B cell (primary cell): ENCODE results near the gene RNF212B. TPM values are rescaled to one million over a fixed set of nuclear protein-coding genes. Genes with fewer than 3 reads are reported as not detected.

Source experiments
- ATAC-seq: fragments of 200-7000 bp; cut with Tn5 transposase; one replicate; pipeline ENCODE4 v1.10.0; 2021; ENCODE audit warnings: low read depth, mild to moderate bottlenecking, moderate number of reproducible peaks, moderate library complexity
- CTCF ChIA-PET: fragments of 350-600 bp; sonication (Branson Sonifier 250); formaldehyde crosslinking; loops from one replicate; lab custom pipeline; 2021; ENCODE audit warnings: antibody characterized with exemption, inconsistent platforms; lab: Charles Lee
- POLR2A ChIA-PET: fragments of 350-600 bp; sonication (Branson Sonifier 250); formaldehyde crosslinking; loops from one replicate; lab custom pipeline; 2021; ENCODE audit warnings: antibody characterized with exemption; lab: Charles Lee
- DNase-seq: peaks from one replicate; pipeline ENCODE4 v3.0.0; 2013
- H2AFZ ChIP-seq: 2 replicates; pipeline ENCODE4 v1.6.1; 2012; ENCODE audit warnings: mild to moderate bottlenecking, low read depth, low read length; ENCODE audit not compliant: insufficient read depth, poor library complexity, severe bottlenecking
- H3K27ac ChIP-seq, 2 donors: 1 replicate in 1 of 2; 2 replicates in 1 of 2; pipeline ENCODE4 v1.5.1; 2012 to 2013; ENCODE audit warnings: low read length in 2 of 2, mild to moderate bottlenecking in 2 of 2, moderate library complexity in 1 of 2
- H3K27me3 ChIP-seq, 4 experiments: fragments of 200-600 bp in 1 of 4; sonication (generic) in 1 of 4; replicated peaks in 1 of 4; 1 replicate in 2 of 4; 2 replicates in 2 of 4; pipeline versions ENCODE4 v1.6.1 to v1.7.0; 2013 to 2016; ENCODE audit warnings: low read length in 3 of 4, mild to moderate bottlenecking in 2 of 4, mixed read lengths in 1 of 4, moderate library complexity in 1 of 4; ENCODE audit not compliant: insufficient read depth in 4 of 4, control insufficient read depth in 3 of 4; ENCODE audit errors: control extremely low read depth in 1 of 4
- H3K36me3 ChIP-seq, 2 experiments: replicated peaks in 1 of 2; 1 replicate in 1 of 2; 2 replicates in 1 of 2; pipeline versions ENCODE4 v1.6.1 to v1.7.1; 2013; ENCODE audit warnings: low read length in 1 of 2; ENCODE audit not compliant: insufficient read depth in 2 of 2, control insufficient read depth in 1 of 2; ENCODE audit errors: control extremely low read depth in 1 of 2, extremely low read depth in 1 of 2
- H3K4me1 ChIP-seq, 2 donors: fragments of 200-600 bp in 1 of 2; sonication (generic) in 1 of 2; 1 replicate in 1 of 2; 2 replicates in 1 of 2; pipeline versions ENCODE4 v1.5.1 to v1.6.1; 2013 to 2017; ENCODE audit warnings: low read length in 2 of 2; ENCODE audit not compliant: control insufficient read depth in 2 of 2, insufficient read depth in 2 of 2
- H3K4me2 ChIP-seq: replicated peaks from 2 replicates; pipeline ENCODE3; 2012; ENCODE audit warnings: mild to moderate bottlenecking, low read depth, low read length; ENCODE audit not compliant: poor library complexity, severe bottlenecking
- H3K4me3 ChIP-seq, 5 experiments: fragments of 200-600 bp in 1 of 5; sonication (generic) in 1 of 5; 1 replicate in 3 of 5; 2 replicates in 2 of 5; pipeline versions ENCODE4 v1.5.1 to v1.7.0; 2011 to 2016; ENCODE audit warnings: low read length in 4 of 5, mild to moderate bottlenecking in 4 of 5, low read depth in 2 of 5, control low read depth in 1 of 5, moderate library complexity in 1 of 5; ENCODE audit not compliant: insufficient read depth in 1 of 5; ENCODE audit errors: control extremely low read depth in 1 of 5, extremely low read depth in 1 of 5
- H3K79me2 ChIP-seq: fragments of 200-600 bp; sonication (generic); one replicate; pipeline ENCODE4 v1.6.0; 2016; ENCODE audit warnings: low read length; ENCODE audit not compliant: control insufficient read depth, insufficient read depth
- H3K9ac ChIP-seq: fragments of 200-600 bp; sonication (generic); 2 replicates; pipeline ENCODE4 v1.6.1; 2017; ENCODE audit warnings: mild to moderate bottlenecking, low read length, moderate library complexity
- H3K9me3 ChIP-seq, 3 donors: one replicate each; pipeline versions ENCODE4 v1.6.1 to v1.7.1; 2013; ENCODE audit warnings: low read length in 2 of 3; ENCODE audit not compliant: control insufficient read depth in 2 of 3, insufficient read depth in 1 of 3; ENCODE audit errors: control extremely low read depth in 1 of 3
- H4K20me1 ChIP-seq: 2 replicates; pipeline ENCODE4 v1.6.0; 2012; ENCODE audit warnings: mild to moderate bottlenecking, low read length; ENCODE audit not compliant: insufficient read depth, control insufficient read depth, poor library complexity, severe bottlenecking
- H3K27ac Mint-ChIP-seq: one replicate; pipeline ENCODE4 v1.8.0; 2021; ENCODE audit warnings: mixed read lengths
- H3K27me3 Mint-ChIP-seq: one replicate; pipeline ENCODE4 v1.8.0; 2021; ENCODE audit warnings: mixed read lengths
- H3K4me1 Mint-ChIP-seq: one replicate; pipeline ENCODE4 v1.8.0; 2021; ENCODE audit warnings: mixed read lengths
- H3K4me3 Mint-ChIP-seq: one replicate; pipeline ENCODE4 v1.8.0; 2021; ENCODE audit warnings: mixed read lengths
- H3K9me3 Mint-ChIP-seq: one replicate; pipeline ENCODE4 v1.8.0; 2022; ENCODE audit warnings: mixed read lengths; ENCODE audit not compliant: insufficient read depth
- EZH2 ChIP-seq: IDR thresholded peaks from 2 replicates; pipeline ENCODE4 v1.6.1; 2012; ENCODE audit warnings: borderline replicate concordance, low read depth, mild to moderate bottlenecking, moderate library complexity, low read length; ENCODE audit not compliant: insufficient read depth, poor library complexity, severe bottlenecking
- WGBS: methylation state at CpG from one replicate; pipeline ENCODE4 v1.1.5; 2013; ENCODE audit warnings: missing lambda C conversion rate; ENCODE audit not compliant: insufficient coverage; 5-methylcytosine and 5-hydroxymethylcytosine counted together
- intact Hi-C: fragments of 100-400 bp; cut with micrococcal nuclease; formaldehyde crosslinking; loops from one replicate; pipeline ENCODE4 v1.10.0; 2022
- polyA minus RNA-seq: library from RNA; depleted of rRNA, polyadenylated mRNA; stranded (reverse); fragments of >200 nt; gene quantifications from 2 replicates; pipeline ENCODE4 v1.2.3, GENCODE V29; 2012
- polyA plus RNA-seq: library from polyadenylated mRNA; depleted of rRNA; stranded (reverse); fragments of >200 nt; gene quantifications from 2 replicates; pipeline ENCODE4 v1.2.3, GENCODE V29; 2012
- total RNA-seq, 2 donors: library from RNA; stranded (reverse); fragments of 120-200 nt in 1 of 2; gene quantifications; 1 replicate in 1 of 2; 2 replicates in 1 of 2; pipeline versions ENCODE4 v1.2.3 to v1.2.4, GENCODE V29; 2013 to 2022
- TF ChIP-seq, protein P1 (sequence below): fragments of 200-600 bp; IDR thresholded peaks from one replicate; pipeline ENCODE4 v1.8.0; 2022; ENCODE audit warnings: antibody characterized with exemption, mild to moderate bottlenecking

The RNF212B gene
- total RNA-seq (not detected in 2 replicates), polyA plus RNA-seq (not detected in 2 replicates), polyA minus RNA-seq (not detected in 2 replicates)
- total RNA-seq (2013) = 0.12 TPM

DNA sequence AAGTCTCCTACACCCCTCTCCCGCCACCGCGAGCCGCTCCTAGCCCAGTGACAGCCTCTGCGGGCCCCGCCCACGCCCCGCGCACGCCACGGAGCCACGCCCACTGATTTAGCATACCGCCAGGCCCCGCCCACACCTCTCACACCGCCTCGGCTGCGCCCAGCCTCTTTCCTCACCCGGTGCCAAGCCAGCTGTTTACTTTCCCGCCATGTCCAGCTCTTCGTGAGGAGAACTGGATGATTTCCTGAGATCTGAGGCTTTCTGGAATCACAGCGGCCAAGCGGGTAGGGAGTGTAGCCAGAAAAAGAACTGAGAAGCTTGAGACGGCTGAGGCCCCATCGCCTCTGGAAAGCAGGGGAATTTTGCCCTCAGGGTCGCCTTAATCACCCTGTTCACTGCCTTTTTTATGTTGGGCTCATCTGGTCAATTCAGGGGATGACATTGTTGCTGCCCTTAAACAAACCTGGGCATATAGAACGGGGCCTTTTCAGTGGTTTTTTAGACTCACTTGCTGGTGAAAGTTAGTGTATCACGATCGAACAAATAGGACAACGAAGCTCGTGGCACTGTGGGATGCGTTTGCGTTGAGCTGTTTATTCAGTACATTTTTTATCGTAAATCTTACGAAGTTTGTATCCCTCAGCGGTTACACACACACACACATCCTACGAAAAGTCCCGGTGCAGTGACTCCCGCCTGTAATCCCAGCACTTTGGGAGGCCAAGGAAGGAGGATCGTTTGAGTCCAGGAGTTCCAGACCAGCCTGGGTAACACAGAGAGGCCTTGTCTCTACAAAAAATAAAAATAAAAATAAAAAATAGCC is at the start of gene RNF212B:
RNF212B (plus strand) TSS at position 165 of the 823 bp plus-strand sequence. CDS start 2,410 bp downstream, outside the sequence.
- H3K9ac ChIP-seq = peak within 1 kb of the TSS; percentile 20
- H3K27me3 ChIP-seq = peaks cover 0 to 16% (median 2%) of the 10 kb centered on the region in 4 experiments
- no peak for TF ChIP-seq EZH2
- peak within 1 kb of the TSS; percentile 32 for H2AFZ ChIP-seq
- H4K20me1 ChIP-seq = no peaks in the 10 kb centered on the region
- WGBS = 26% methylated on average over 33 of the region's 39 CpGs
- H3K27ac Mint-ChIP-seq = no peak within 1 kb of the TSS
- ChIA-PET CTCF (no interaction called here), POLR2A (no interaction called here)
- H3K9me3 Mint-ChIP-seq = no peaks in the 10 kb centered on the region
- peak within 1 kb of the TSS in 1 of 5 experiments; percentile 15 for H3K4me3 ChIP-seq
- H3K4me1 Mint-ChIP-seq = peaks cover 9% of the 10 kb centered on the region
- peak within 1 kb of the TSS; percentile 34 for H3K4me3 Mint-ChIP-seq
- peaks cover 0 to 5% (median 0%) of the 10 kb centered on the region in 3 donors for H3K9me3 ChIP-seq
- intact Hi-C loops = no loop called here
- peaks cover 8% of the 10 kb centered on the region in 2 donors for H3K4me1 ChIP-seq
- H3K4me2 ChIP-seq = peak within 1 kb of the TSS; percentile 67
- peaks cover 26% of the 10 kb centered on the region for H3K27me3 Mint-ChIP-seq
- H3K36me3 ChIP-seq = no peaks in the 10 kb centered on the region
- peak; percentile 66 for ATAC-seq
- DNase-seq = peak; percentile 66
- H3K27ac ChIP-seq = no peak within 1 kb of the TSS
- no peaks in the 10 kb centered on the region for H3K79me2 ChIP-seq

DNA sequence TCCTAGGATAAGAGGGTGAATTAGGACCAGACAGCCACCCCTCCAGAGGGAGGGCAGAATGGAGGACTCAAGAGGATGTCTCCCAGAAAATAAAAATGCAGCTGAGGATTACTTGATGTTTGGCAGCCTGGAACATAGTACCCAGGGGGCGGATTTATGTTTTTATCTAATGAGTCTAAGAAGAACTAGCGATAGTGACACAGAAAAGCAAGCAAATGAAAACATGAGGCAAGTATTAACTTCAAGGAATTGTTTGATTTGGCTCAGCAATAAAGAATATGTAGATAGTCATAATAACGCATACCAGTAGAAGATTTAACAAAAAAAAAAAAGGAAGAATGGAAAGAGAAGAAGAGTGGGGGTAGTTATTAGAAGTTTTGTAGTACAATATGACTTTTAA is 44.3 kb upstream of the RNF212B start:
- Histone ChIP-seq H3K9ac (no peak overlapping the region), H3K4me2 (no peak overlapping the region), H3K9me3 (no peaks in the 10 kb centered on the region), H4K20me1 (no peaks in the 10 kb centered on the region), H3K27ac (no peak overlapping the region), H3K4me1 (no peaks in the 10 kb centered on the region), H3K36me3 (no peaks in the 10 kb centered on the region), H2AFZ (no peak overlapping the region), H3K79me2 (no peaks in the 10 kb centered on the region), H3K27me3 (no peaks in the 10 kb centered on the region), H3K4me3 (no peak overlapping the region)
- Mint-ChIP-seq H3K4me3 (no peak overlapping the region), H3K27me3 (peaks cover 9% of the 10 kb centered on the region), H3K4me1 (no peaks in the 10 kb centered on the region), H3K27ac (no peak overlapping the region), H3K9me3 (no peaks in the 10 kb centered on the region)
- no peak for DNase-seq
- CTCF ChIA-PET = interaction anchor here (0.6 kb wide), 2 partner anchors 119 to 399 kb away, joined by 3 to 4 read pairs; no protein-coding TSS in a partner anchor
- 93% methylated on average over 2 of the region's 3 CpGs for WGBS
- TF ChIP-seq, protein P1, sequence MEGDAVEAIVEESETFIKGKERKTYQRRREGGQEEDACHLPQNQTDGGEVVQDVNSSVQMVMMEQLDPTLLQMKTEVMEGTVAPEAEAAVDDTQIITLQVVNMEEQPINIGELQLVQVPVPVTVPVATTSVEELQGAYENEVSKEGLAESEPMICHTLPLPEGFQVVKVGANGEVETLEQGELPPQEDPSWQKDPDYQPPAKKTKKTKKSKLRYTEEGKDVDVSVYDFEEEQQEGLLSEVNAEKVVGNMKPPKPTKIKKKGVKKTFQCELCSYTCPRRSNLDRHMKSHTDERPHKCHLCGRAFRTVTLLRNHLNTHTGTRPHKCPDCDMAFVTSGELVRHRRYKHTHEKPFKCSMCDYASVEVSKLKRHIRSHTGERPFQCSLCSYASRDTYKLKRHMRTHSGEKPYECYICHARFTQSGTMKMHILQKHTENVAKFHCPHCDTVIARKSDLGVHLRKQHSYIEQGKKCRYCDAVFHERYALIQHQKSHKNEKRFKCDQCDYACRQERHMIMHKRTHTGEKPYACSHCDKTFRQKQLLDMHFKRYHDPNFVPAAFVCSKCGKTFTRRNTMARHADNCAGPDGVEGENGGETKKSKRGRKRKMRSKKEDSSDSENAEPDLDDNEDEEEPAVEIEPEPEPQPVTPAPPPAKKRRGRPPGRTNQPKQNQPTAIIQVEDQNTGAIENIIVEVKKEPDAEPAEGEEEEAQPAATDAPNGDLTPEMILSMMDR = no peak
- no peak for TF ChIP-seq EZH2
- POLR2A ChIA-PET = no interaction called here
- no peak for ATAC-seq
- intact Hi-C loops = no loop called here
